Stomach (tissue), 9 donors: ENCODE results near the gene RWDD4. TPM values are rescaled to one million over a fixed set of nuclear protein-coding genes. Genes with fewer than 3 reads are reported as not detected.

Source experiments
- DNase-seq, 2 donors: peaks; one replicate each; pipeline versions ENCODE4 v3.0.0 to v3.0.0-alpha.2; 2013 to 2019
- H3K27ac ChIP-seq, 5 donors: fragments of 200-600 bp in 4 of 5; sonication (generic) in 4 of 5; one replicate each; pipeline ENCODE4 v1.5.1; 2013 to 2019; ENCODE audit warnings: mild to moderate bottlenecking in 1 of 5, moderate library complexity in 1 of 5
- H3K27me3 ChIP-seq, 3 donors: fragments of 200-600 bp; sonication (generic); one replicate each; pipeline ENCODE4 v1.5.1; 2017 to 2019; ENCODE audit warnings: mixed run types in 1 of 3
- H3K36me3 ChIP-seq, 4 donors: fragments of 200-600 bp; sonication (generic); 1 replicate in 3 of 4; 2 replicates in 1 of 4; pipeline ENCODE4 v1.5.1; 2016 to 2019
- H3K4me1 ChIP-seq, 4 donors: fragments of 200-600 bp; sonication (generic); one replicate each; pipeline ENCODE4 v1.5.1; 2016 to 2019
- H3K4me3 ChIP-seq, 4 donors: fragments of 200-600 bp; sonication (generic) in 3 of 4; one replicate each; pipeline ENCODE4 v1.5.1; 2016 to 2019; ENCODE audit warnings: mild to moderate bottlenecking in 1 of 4
- H3K9me3 ChIP-seq, 4 donors: fragments of 200-600 bp; sonication (generic); one replicate each; pipeline ENCODE4 v1.5.1; 2016 to 2019
- EP300 ChIP-seq: sonication (generic); formaldehyde crosslinking; IDR thresholded peaks from one replicate; pipeline ENCODE4 v1.6.1; 2017; ENCODE audit warnings: antibody characterized with exemption
- POLR2A ChIP-seq, 4 donors: fragments of 450-650 bp; IDR thresholded peaks; one replicate each; pipeline ENCODE4 v1.6.1; 2016; ENCODE audit warnings: antibody characterized with exemption in 4 of 4, control low read depth in 2 of 4, mild to moderate bottlenecking in 1 of 4, moderate library complexity in 1 of 4
- POLR2AphosphoS5 ChIP-seq, 3 donors: sonication (generic); formaldehyde crosslinking; IDR thresholded peaks; one replicate each; pipeline ENCODE4 v1.6.1; 2016; ENCODE audit warnings: antibody characterized with exemption in 3 of 3
- WGBS, 5 donors: extraction: QIAGEN DNeasy Blood & Tissue Kit in 3 of 5; methylation state at CpG; one replicate each; pipeline versions ENCODE4 v1.1.5 to v1.1.7; 2013 to 2018; 5-methylcytosine and 5-hydroxymethylcytosine counted together
- intact Hi-C: fragments of 100-400 bp; cut with DNase I; formaldehyde crosslinking; loops from one replicate; pipeline ENCODE4 v1.15.1; 2023; ENCODE audit warnings: low total_unique reads
- polyA plus RNA-seq, 3 donors: library from polyadenylated mRNA; stranded (reverse); fragments of 200-250 nt; gene quantifications; one replicate each; pipeline ENCODE4 v1.2.3, GENCODE V29; 2013
- total RNA-seq, 5 donors: library from RNA; depleted of rRNA; stranded (reverse); fragments of >200 nt; gene quantifications; one replicate each; pipeline versions ENCODE4 v1.1.0 to v1.2.3, GENCODE V29; 2014 to 2016
- TF ChIP-seq, protein P1 (sequence below), 7 experiments: fragments of 450-650 bp in 4 of 7; fragments of 200-600 bp in 3 of 7; sonication (generic) in 3 of 7; IDR thresholded peaks; one replicate each; pipeline ENCODE4 v1.5.1; 2016 to 2019; ENCODE audit warnings: antibody characterized with exemption in 7 of 7, control low read depth in 2 of 7, mild to moderate bottlenecking in 1 of 7
- donor health status: healthy with polysubstance abuse.
- donor health status: Bipolar disorder and iron deficiency.
- donor health status: healthy.

Gene RWDD4
- total and polyA plus RNA-seq, 8 donors = 3.8 to 36.4 (median 12.9) TPM

- H3K9me3 ChIP-seq = no peaks in the 10 kb centered on the region
- peaks cover 0 to 19% (median 17%) of the 10 kb centered on the region in 4 donors for H3K36me3 ChIP-seq
- H3K4me3 ChIP-seq = peak overlapping the region; percentile 62 to 91 (median 78)
- peak in 1 of 2 donors; percentile 58 for DNase-seq
- H3K4me1 ChIP-seq = peaks cover 7 to 48% (median 33%) of the 10 kb centered on the region in 4 donors
- 0 to 1% (median 0%) methylated on average over 4 to 37 of the region's 39 CpGs for WGBS, 5 donors
- H3K27ac ChIP-seq = peak overlapping the region; percentile 90 to 96 (median 93)
- intact Hi-C loops = no loop called here
- H3K27me3 ChIP-seq = no peaks in the 10 kb centered on the region
- TF ChIP-seq POLR2AphosphoS5 (IDR thresholded peaks at IDR 0.05) (no peak), POLR2A (IDR thresholded peaks at IDR 0.05) (no peak), EP300 (no peak)
- TF ChIP-seq, protein P1, sequence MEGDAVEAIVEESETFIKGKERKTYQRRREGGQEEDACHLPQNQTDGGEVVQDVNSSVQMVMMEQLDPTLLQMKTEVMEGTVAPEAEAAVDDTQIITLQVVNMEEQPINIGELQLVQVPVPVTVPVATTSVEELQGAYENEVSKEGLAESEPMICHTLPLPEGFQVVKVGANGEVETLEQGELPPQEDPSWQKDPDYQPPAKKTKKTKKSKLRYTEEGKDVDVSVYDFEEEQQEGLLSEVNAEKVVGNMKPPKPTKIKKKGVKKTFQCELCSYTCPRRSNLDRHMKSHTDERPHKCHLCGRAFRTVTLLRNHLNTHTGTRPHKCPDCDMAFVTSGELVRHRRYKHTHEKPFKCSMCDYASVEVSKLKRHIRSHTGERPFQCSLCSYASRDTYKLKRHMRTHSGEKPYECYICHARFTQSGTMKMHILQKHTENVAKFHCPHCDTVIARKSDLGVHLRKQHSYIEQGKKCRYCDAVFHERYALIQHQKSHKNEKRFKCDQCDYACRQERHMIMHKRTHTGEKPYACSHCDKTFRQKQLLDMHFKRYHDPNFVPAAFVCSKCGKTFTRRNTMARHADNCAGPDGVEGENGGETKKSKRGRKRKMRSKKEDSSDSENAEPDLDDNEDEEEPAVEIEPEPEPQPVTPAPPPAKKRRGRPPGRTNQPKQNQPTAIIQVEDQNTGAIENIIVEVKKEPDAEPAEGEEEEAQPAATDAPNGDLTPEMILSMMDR (IDR thresholded peaks at IDR 0.05) = no peak
Observed at GRCh38 chr4:183658362-183659028, 490 bp downstream of the RWDD4 start.

- intact Hi-C loops = no loop called here
- Histone ChIP-seq H3K4me3 (peak overlapping the region in 3 of 4 donors; percentile 62 to 91 (median 75)), H3K36me3 (peaks cover 0 to 28% (median 26%) of the 10 kb centered on the region in 4 donors), H3K4me1 (peaks cover 7 to 47% (median 33%) of the 10 kb centered on the region in 4 donors), H3K9me3 (no peaks in the 10 kb centered on the region), H3K27me3 (no peaks in the 10 kb centered on the region), H3K27ac (no peak overlapping the region)
- 66 to 77% (median 70%) methylated on average over 3 of the region's 3 CpGs for WGBS, 5 donors
- DNase-seq = no peak
- TF ChIP-seq POLR2A (IDR thresholded peaks at IDR 0.05) (no peak), POLR2AphosphoS5 (IDR thresholded peaks at IDR 0.05) (no peak), EP300 (no peak)
- TF ChIP-seq, protein P1 (IDR thresholded peaks at IDR 0.05) = no peak
Observed at GRCh38 chr4:183657564-183657963, 1.4 kb downstream of the RWDD4 start.

DNA sequence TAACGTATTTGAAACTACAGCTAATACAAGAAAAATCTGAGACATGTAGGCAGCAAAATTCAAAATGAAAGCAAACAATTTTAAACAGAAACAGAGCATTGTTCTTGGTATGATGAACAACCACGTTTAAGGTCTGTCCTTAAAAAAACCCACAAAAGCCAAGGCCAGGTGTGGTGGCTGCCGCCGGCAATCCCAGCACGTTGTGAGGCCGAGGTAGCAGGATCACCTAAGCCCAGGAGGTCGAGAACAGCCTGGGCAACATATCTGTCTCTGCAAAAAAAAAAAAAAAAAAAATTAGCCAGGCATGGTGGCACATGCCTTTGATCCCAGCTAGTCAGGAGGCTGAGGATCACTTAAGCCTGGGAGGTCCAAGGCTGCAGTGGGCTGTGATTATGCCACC is 13.7 kb downstream of the RWDD4 start:
- no peaks in the 10 kb centered on the region for H3K27me3 ChIP-seq
- intact Hi-C loops = no loop called here
- WGBS, 5 donors = 89 to 95% (median 90%) methylated on average over 7 of the region's 7 CpGs
- peaks cover 37 to 85% (median 81%) of the 10 kb centered on the region in 4 donors for H3K36me3 ChIP-seq
- no peak overlapping the region for H3K27ac ChIP-seq
- no peak overlapping the region for H3K4me3 ChIP-seq
- TF ChIP-seq, protein P1 (IDR thresholded peaks at IDR 0.05) = no peak
- H3K4me1 ChIP-seq = no peaks in the 10 kb centered on the region
- DNase-seq = no peak
- no peaks in the 10 kb centered on the region for H3K9me3 ChIP-seq

- H3K36me3 ChIP-seq = peaks cover 9 to 25% (median 21%) of the 10 kb centered on the region in 4 donors
- no peak for DNase-seq
- intact Hi-C loops = no loop called here
- no peak for TF ChIP-seq EP300
- TF ChIP-seq, protein P1 (IDR thresholded peaks at IDR 0.05) = no peak
- no peak for TF ChIP-seq POLR2A (IDR thresholded peaks at IDR 0.05)
- TF ChIP-seq POLR2AphosphoS5 (IDR thresholded peaks at IDR 0.05) = no peak
- no peaks in the 10 kb centered on the region for H3K9me3 ChIP-seq
- H3K27me3 ChIP-seq = no peaks in the 10 kb centered on the region
- WGBS, 5 donors = 73 to 92% (median 77%) methylated on average over 3 of the region's 3 CpGs
- peaks cover 0 to 20% (median 7%) of the 10 kb centered on the region in 4 donors for H3K4me1 ChIP-seq
- no peak overlapping the region for H3K4me3 ChIP-seq
- H3K27ac ChIP-seq = peak overlapping the region in 1 of 5 donors; percentile 37
Observed at GRCh38 chr4:183639291-183639690, 19.7 kb downstream of the RWDD4 start.
